ENCODE measurements around the gene MYL1. TPM values are rescaled to one million over a fixed set of nuclear protein-coding genes. Genes with fewer than 3 reads are reported as not detected.

The MYL1 gene
- not detected for total RNA-seq

- no peak for DNase-seq (ENCODE audit: low spot score)
Observed at GRCh38 chr2:210315015-210315788, at the start of gene MYL1. MYL1 (minus strand) TSS chr2:210315174; CDS start chr2:210315042, 132 bp downstream.

DNA sequence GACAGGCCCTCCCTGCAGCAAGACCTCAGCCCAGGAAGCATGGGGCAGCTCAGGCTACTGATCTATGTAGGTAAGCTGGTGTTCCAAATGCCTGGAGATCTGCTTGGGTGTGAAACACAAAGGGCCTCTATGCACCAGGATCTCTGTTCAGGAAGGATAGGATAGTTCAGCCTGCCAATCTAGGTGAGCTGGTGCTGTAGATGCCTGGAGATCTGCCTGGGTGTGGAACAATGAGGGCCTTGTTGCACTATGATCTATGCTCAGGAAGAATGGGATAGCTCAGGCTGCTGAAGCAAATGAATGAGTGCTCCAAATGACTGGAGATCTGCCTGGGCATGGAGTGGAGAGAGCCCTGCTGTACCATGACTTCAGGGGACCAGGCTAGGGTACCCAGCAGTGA lies 48.9 kb upstream of the MYL1 start:
- no peak for DNase-seq (ENCODE audit: low spot score)

- no peak for DNase-seq (ENCODE audit: low spot score)
Observed at GRCh38 chr2:210363261-210363660, 48.3 kb upstream of the MYL1 start.

- no peak for DNase-seq (ENCODE audit: low spot score)
Observed at GRCh38 chr2:210360412-210360811, 45.4 kb upstream of the MYL1 start.

- no peak for DNase-seq (ENCODE audit: low spot score)
Observed at GRCh38 chr2:210356944-210357343, 42.0 kb upstream of the MYL1 start.

DNA sequence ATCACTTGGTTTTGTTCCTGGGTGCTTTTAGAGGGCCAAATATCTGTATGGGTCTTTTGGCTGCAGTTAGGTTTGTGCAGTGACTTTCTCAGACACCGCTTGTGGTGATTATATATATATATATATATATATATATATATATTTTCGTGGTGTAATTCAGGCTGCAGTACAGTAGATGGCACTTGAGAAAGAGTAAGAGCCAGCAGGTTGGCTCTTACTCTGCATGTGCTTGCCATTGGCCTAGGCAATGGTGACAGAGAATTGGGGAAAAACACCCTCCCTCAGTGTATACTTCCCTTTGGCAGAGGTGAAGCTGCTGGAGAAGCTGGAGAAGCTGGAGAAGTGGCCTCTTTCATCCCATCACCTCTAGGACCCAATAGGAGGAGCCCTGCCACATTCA lies 22.2 kb upstream of the MYL1 start:
- DNase-seq (ENCODE audit: low spot score): no peak

GRCh38 chr2:210324906-210325305 lies 9.9 kb upstream of the MYL1 start:
- no peak for DNase-seq (ENCODE audit: low spot score)

- no peak for DNase-seq (ENCODE audit: low spot score)
Observed at GRCh38 chr2:210324458-210324857, 9.5 kb upstream of the MYL1 start.

DNA sequence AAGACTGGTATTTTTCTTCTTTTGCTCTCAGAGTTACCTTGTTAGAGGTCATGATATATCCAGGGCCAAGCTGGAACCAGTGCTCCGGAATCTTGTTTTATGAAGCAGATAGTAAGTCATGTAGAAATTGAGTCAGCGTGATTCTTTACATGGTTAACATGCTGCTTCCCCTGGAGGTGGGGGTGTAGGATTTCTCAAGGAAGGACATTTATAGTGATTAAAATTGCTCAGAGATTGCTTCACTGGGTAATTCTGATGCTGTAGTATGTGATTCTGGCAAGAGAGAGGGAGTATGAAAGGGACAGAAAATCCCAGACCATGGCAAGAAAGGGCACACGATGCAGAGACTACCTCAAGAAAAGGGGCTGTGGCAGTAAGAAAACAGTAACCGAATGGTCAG lies 8.0 kb upstream of the MYL1 start:
- DNase-seq (ENCODE audit: low spot score): no peak

GRCh38 chr2:210318891-210319290 lies 3.9 kb upstream of the MYL1 start:
- no peak for DNase-seq (ENCODE audit: low spot score)

- no peak for DNase-seq (ENCODE audit: low spot score)
Observed at GRCh38 chr2:210318486-210318885, 3.5 kb upstream of the MYL1 start.

DNA sequence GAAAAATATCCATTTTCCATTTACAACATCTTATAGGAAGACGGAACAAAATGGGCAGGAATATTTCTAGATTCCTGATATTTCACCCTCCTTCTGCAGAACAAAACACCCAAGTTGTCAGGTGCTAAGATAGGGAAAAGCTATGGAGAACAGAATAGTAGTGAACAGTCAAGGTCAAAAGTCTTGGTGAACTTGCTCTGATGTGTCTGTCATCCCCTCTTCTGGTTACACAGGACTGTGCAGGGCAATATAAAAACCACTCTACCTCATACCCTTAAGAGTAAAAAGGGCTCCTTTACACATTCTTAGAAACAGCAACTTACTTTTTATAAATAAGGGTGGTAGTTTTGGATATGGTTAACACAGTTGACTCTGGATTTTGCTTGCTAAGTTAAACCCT lies 4.4 kb downstream of the MYL1 start:
- no peak for DNase-seq (ENCODE audit: low spot score)

DNA sequence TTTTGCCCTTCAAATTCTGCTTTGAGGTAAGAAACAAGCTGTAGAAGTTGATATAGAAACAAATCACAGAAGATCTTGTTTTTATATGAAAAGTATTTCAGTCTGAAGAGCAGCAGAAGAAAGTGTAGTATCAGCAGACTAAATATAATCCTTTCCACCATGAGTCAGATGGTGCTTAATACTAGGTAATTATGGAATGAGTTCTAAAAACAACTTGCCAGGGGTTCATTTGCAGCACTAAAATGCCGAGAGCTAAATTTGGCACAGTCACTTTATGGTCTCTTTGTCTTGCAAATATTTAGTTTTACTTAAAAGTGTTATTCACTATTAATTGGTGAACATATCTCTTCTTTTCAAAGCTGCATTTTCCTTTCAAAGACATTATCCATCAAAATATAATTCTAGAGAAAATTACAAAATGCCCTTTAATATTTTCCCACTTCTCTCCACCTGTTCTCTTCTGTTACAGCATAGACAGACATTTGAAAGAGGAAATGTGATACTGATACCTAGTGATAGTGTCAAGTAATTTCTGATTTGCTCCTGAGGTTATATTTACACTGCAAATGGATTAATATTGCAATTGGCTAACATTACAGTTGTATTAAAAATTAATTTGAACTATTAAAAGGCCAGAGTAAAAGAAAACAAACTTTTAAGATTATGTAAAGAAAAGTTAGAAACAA lies 5.3 kb downstream of the MYL1 start:
- DNase-seq (ENCODE audit: low spot score): no peak

DNA sequence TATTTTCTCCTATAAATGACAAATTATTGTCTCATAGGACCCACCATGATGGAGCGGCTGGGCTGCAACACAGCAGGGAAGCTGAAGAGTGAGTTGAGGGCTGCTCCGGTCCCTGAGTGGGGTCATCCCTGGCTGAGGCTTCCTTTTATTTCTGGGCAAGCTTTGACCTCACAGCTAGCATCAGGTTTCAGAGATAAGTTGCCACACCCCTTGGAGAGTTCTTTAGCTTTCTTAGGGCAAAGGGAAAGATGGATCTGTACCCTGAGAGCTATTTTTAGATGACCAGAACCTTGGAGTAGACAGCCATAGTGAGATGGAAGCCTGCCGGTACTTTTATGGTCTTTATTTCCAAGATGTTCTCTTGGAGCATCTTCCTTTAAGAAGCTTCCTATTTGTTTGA lies 11.5 kb downstream of the MYL1 start:
- no peak for DNase-seq (ENCODE audit: low spot score)

DNA sequence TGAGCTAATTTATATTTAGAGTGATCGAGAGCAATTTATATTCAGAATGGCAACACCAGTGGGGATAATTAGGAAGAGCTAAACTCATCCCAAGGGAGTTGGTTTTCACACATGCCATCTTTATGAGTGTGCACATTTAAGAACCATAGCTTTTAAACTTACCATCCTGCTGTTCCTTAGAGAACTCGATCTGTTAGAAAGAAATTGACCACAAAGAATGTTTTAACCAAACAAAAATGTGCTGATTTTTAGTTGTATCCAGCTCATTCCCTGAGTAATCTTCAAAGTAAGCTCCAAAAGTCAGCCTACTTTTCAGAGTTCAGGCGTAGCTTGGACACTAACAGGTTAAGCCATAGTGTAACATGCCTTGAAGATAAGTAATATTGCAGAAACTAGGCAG lies 12.6 kb downstream of the MYL1 start:
- no peak for DNase-seq (ENCODE audit: low spot score)

- no peak for DNase-seq (ENCODE audit: low spot score)
Observed at GRCh38 chr2:210299866-210300373, 15.1 kb downstream of the MYL1 start.

GRCh38 chr2:210288408-210288807 lies 26.6 kb downstream of the MYL1 start:
- no peak for DNase-seq (ENCODE audit: low spot score)

- DNase-seq (ENCODE audit: low spot score): no peak
Observed at GRCh38 chr2:210287301-210287700, 27.7 kb downstream of the MYL1 start.

DNA sequence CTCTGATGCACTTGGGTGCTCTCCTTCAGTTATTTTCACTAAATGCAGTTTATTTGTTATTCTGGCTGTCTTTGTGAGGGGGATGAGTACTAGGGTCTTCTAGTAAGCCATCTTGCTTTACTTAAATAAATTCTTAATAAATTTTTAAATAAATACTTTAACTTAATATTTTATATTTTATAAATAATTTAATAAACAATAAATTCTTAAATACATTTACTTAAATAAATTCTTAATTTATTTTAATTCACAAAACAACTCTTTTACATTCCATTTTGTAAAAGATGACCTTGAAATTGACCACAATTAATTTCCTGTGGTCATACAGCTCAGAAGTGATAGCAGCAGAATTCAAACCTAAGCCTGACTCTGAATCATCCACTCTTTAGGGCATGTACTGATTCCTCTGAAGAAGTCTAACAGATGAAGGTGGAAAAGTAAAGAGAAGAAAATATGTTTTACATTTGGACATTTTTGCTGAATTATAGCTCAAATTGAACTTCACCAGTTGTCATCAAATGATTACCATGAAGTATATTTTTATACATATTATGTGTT lies 28.8 kb downstream of the MYL1 start:
- DNase-seq (ENCODE audit: low spot score): no peak

DNA sequence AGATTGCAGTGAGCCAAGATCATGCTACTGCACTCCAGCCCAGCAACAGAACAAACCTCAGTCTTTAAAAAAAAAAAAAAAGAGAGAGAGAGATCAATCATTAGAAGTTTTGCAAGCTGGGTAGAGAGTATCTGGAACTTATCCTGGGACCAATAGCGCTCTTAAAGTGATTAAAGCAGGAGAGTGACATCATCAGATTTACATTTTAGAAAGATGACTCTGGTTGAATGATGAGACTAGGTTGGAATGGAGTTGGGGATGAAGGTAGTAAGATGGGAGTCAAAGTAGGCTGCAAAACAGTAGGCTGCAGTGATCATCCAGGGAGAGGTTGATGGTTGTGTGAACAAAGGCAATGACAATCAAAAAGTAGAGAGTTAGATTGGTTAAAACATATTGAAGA lies 37.8 kb downstream of the MYL1 start:
- no peak for DNase-seq (ENCODE audit: low spot score)

DNA sequence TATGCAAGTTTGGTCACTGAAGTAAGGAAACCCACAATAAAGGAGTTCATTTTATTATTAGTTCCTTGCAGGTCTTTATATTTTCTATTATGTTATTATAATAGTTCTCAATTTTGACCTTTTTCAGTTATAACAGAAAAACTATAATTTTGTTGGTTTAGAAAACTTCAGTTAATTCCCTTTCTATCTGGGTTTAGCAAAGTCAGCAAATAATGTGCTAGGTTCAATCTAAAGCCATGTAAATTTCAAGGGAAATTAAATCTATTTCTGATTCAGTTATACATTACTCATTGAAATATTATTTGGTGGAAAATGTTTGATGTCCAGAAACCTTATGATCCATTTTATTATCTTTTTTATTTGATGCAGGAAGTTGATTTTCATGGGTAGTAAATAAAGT lies 43.7 kb downstream of the MYL1 start:
- DNase-seq (ENCODE audit: low spot score): no peak

DNA sequence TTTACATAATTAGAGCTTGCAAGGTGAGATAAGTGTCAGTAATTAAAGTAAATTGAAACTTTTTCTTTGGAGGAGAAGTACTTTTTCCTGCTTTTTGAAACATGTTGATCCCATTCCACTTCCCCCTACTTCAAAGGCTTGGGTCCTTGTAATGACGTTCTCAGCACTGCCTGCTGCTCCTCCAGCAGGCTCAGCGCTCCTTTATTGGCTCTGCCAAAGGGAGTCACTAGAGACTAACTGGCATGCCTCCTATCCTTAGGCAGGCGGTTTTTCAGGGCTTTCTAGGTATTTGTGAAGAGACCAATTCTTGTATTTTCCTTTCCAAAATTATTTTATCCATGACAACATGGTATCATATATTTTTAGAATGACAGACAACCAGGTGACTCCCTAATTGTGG lies 45.8 kb downstream of the MYL1 start:
- no peak for DNase-seq (ENCODE audit: low spot score)

GRCh38 chr2:210268281-210268680 lies 46.7 kb downstream of the MYL1 start:
- DNase-seq (ENCODE audit: low spot score): no peak

All from mucosa of gallbladder (tissue), 1 donor.